OCI-LY7 (cell line): Measurements from ENCODE around the gene PDE9A.

ENCODE experiments used
- EZH2phosphoT487 ChIP-seq: fragments of 200-600 bp; sonication (generic); IDR thresholded peaks from 2 replicates; pipeline ENCODE4 v1.6.1; 2018; ENCODE audit warnings: low read depth, borderline replicate concordance, mild to moderate bottlenecking, mixed run types, antibody characterized with exemption, low read length, moderate library complexity, mixed read lengths
- TF ChIP-seq, protein P1 (sequence below): fragments of 200-600 bp; sonication (generic); conservative IDR thresholded peaks from 2 replicates; pipeline ENCODE4 v1.5.1; 2014; ENCODE audit warnings: mild to moderate bottlenecking, antibody characterized with exemption, low read length, moderate library complexity, mixed read lengths

DNA sequence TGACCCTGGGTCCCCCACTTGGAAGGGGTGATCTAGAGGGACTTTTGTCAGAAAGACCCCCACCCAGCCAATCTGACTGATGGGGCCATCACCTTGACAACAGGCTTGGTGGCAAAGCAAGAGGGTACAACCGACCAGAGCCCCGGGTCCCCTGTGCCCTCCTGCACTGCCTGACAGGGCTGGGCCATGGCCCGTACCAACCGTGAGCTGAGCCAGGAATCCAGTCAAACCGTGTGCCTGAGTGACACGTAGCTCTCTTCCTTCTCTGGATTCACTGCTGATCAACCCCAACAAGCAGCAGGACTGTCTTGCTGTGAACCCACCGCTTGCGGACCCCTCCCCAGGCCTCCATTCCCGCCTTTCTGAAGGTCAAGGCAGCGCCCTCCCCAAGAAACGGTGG, 27.0 kb downstream of the PDE9A start:
- TF ChIP-seq, protein P1, sequence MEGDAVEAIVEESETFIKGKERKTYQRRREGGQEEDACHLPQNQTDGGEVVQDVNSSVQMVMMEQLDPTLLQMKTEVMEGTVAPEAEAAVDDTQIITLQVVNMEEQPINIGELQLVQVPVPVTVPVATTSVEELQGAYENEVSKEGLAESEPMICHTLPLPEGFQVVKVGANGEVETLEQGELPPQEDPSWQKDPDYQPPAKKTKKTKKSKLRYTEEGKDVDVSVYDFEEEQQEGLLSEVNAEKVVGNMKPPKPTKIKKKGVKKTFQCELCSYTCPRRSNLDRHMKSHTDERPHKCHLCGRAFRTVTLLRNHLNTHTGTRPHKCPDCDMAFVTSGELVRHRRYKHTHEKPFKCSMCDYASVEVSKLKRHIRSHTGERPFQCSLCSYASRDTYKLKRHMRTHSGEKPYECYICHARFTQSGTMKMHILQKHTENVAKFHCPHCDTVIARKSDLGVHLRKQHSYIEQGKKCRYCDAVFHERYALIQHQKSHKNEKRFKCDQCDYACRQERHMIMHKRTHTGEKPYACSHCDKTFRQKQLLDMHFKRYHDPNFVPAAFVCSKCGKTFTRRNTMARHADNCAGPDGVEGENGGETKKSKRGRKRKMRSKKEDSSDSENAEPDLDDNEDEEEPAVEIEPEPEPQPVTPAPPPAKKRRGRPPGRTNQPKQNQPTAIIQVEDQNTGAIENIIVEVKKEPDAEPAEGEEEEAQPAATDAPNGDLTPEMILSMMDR = no peak
- no peak for TF ChIP-seq EZH2phosphoT487
